SK-N-SH (cell line): Measurements from ENCODE around the gene TRMU. TPM values are rescaled to one million over a fixed set of nuclear protein-coding genes. Genes with fewer than 3 reads are reported as not detected.

ENCODE experiments used
- CTCF ChIA-PET: fragments of 300-600, 350-600 bp; formaldehyde crosslinking; extraction: SDS; loops from one replicate; lab custom pipeline; 2021; lab: Yijun Ruan, JAX
- POLR2A ChIA-PET: fragments of 350-600 bp; sonication (Branson Sonifier 250); formaldehyde crosslinking; extraction: SDS; loops from one replicate; lab custom pipeline; 2020; ENCODE audit warnings: antibody characterized with exemption, inconsistent platforms; lab: Yijun Ruan, JAX
- DNase-seq: peaks from one replicate; pipeline ENCODE4 v3.0.0; 2012
- H2AFZ ChIP-seq: fragments of 200-600 bp; sonication (generic); 2 replicates; pipeline ENCODE4 v1.8.1; 2016; ENCODE audit warnings: antibody characterized with exemption, mild to moderate bottlenecking, low read depth
- H3F3A ChIP-seq: fragments of 200-600 bp; sonication (generic); replicated peaks from 2 replicates; pipeline ENCODE3; 2016; ENCODE audit warnings: antibody characterized with exemption, mild to moderate bottlenecking; ENCODE audit not compliant: insufficient read depth
- H3K27ac ChIP-seq, 2 experiments: fragments of 200-500 bp in 1 of 2; fragments of 200-600 bp in 1 of 2; sonication (Bioruptor generic) in 1 of 2; sonication (generic), shearing (Covaris generic) in 1 of 2; 2 replicates each; pipeline versions ENCODE4 v1.5.1 to v1.6.1; 2014 to 2016; ENCODE audit warnings: low read depth in 2 of 2, inconsistent platforms in 1 of 2, low read length in 1 of 2, mild to moderate bottlenecking in 1 of 2, mixed read lengths in 1 of 2
- H3K27me3 ChIP-seq: fragments of 200-600 bp; sonication (generic), shearing (Covaris generic); 2 replicates; pipeline ENCODE4 v1.6.1; 2016; ENCODE audit warnings: mixed run types; ENCODE audit not compliant: insufficient read depth
- H3K36me3 ChIP-seq, 2 experiments: fragments of 200-500 bp in 1 of 2; fragments of 200-600 bp in 1 of 2; sonication (Bioruptor generic) in 1 of 2; sonication (generic) in 1 of 2; replicated peaks in 1 of 2; 2 replicates each; pipeline versions ENCODE3 to v1.5.1; 2014 to 2016; ENCODE audit warnings: low read length in 1 of 2, mild to moderate bottlenecking in 1 of 2; ENCODE audit not compliant: insufficient read depth in 2 of 2, control insufficient read depth in 1 of 2
- H3K4me1 ChIP-seq, 2 experiments: fragments of 200-500 bp in 1 of 2; fragments of 200-600 bp in 1 of 2; sonication (Bioruptor generic) in 1 of 2; sonication (generic), shearing (Covaris generic) in 1 of 2; 2 replicates each; pipeline versions ENCODE4 v1.5.1 to v1.6.1; 2014 to 2016; ENCODE audit warnings: low read depth in 1 of 2, low read length in 1 of 2, mixed run types in 1 of 2; ENCODE audit not compliant: insufficient read depth in 2 of 2, control insufficient read depth in 1 of 2
- H3K4me2 ChIP-seq: fragments of 200-600 bp; sonication (generic), shearing (Covaris generic); 2 replicates; pipeline ENCODE4 v1.6.1; 2017; ENCODE audit warnings: mixed run types
- H3K4me3 ChIP-seq, 2 experiments: fragments of 200-500 bp in 1 of 2; fragments of 200-600 bp in 1 of 2; sonication (Bioruptor generic) in 1 of 2; sonication (generic), shearing (Covaris generic) in 1 of 2; 2 replicates each; pipeline versions ENCODE4 v1.5.1 to v1.8.1; 2014 to 2016; ENCODE audit warnings: low read depth in 2 of 2, inconsistent platforms in 1 of 2, low read length in 1 of 2, mild to moderate bottlenecking in 1 of 2, mixed read lengths in 1 of 2, moderate library complexity in 1 of 2
- H3K79me2 ChIP-seq: fragments of 200-600 bp; sonication (generic); 2 replicates; pipeline ENCODE4 v1.8.1; 2017; ENCODE audit warnings: mild to moderate bottlenecking; ENCODE audit not compliant: insufficient read depth
- H3K9ac ChIP-seq: fragments of 200-600 bp; sonication (generic); 2 replicates; pipeline ENCODE4 v1.6.1; 2017; ENCODE audit warnings: mixed run types
- H3K9me2 ChIP-seq: fragments of 200-600 bp; sonication (generic); 2 replicates; pipeline ENCODE4 v1.6.1; 2017; ENCODE audit warnings: mixed run types
- H3K9me3 ChIP-seq: fragments of 200-600 bp; sonication (generic); 2 replicates; pipeline ENCODE4 v1.6.1; 2017; ENCODE audit warnings: mixed run types, mild to moderate bottlenecking, moderate library complexity
- H4K20me1 ChIP-seq: fragments of 200-600 bp; sonication (generic); 2 replicates; pipeline ENCODE4 v1.6.1; 2017; ENCODE audit warnings: mild to moderate bottlenecking, mixed run types; ENCODE audit not compliant: insufficient read depth
- ELF1 ChIP-seq: IDR thresholded peaks from 2 replicates; pipeline ENCODE4 v1.4.0; 2012
- EZH2phosphoT487 ChIP-seq: fragments of 200-600 bp; sonication (generic); IDR thresholded peaks from 2 replicates; pipeline ENCODE4 v1.6.1; 2017; ENCODE audit warnings: low read depth, mixed run types, mild to moderate bottlenecking, antibody characterized with exemption, moderate library complexity, borderline replicate concordance
- FOSL2 ChIP-seq: IDR thresholded peaks from 2 replicates; pipeline ENCODE4 v1.4.0; 2012; ENCODE audit warnings: low read depth, mild to moderate bottlenecking, moderate library complexity, borderline replicate concordance
- FOXM1 ChIP-seq: IDR thresholded peaks from 2 replicates; pipeline ENCODE4 v1.4.0; 2012; ENCODE audit warnings: low read depth, mild to moderate bottlenecking
- GABPA ChIP-seq: IDR thresholded peaks from 2 replicates; pipeline ENCODE4 v1.4.0; 2012; ENCODE audit warnings: low read depth, mild to moderate bottlenecking
- GATA2 ChIP-seq: sonication (generic); formaldehyde crosslinking; IDR thresholded peaks from 2 replicates; pipeline ENCODE4 v1.5.0; 2020; ENCODE audit warnings: mild to moderate bottlenecking, missing genetic modification reagents
- IRF3 ChIP-seq: fragments of 150-350 bp; IDR thresholded peaks from 2 replicates; pipeline ENCODE4 v1.6.1; 2016; ENCODE audit warnings: mild to moderate bottlenecking, low read depth, low read length
- MXI1 ChIP-seq: IDR thresholded peaks from 2 replicates; pipeline ENCODE4 v1.6.1; 2012; ENCODE audit warnings: mild to moderate bottlenecking, low read depth, low read length, improper control_type of control experiment
- NRF1 ChIP-seq: IDR thresholded peaks from 2 replicates; pipeline ENCODE4 v1.6.1; 2012; ENCODE audit warnings: low read depth, mild to moderate bottlenecking, low read length
- REST ChIP-seq: IDR thresholded peaks from 2 replicates; pipeline ENCODE4 v1.6.1; 2012; ENCODE audit warnings: mild to moderate bottlenecking, low read depth, low read length, moderate library complexity
- RFX5 ChIP-seq: IDR thresholded peaks from 2 replicates; pipeline ENCODE4 v1.6.1; 2012; ENCODE audit warnings: mild to moderate bottlenecking, improper control_type of control experiment, low read length
- RXRA ChIP-seq: IDR thresholded peaks from 2 replicates; pipeline ENCODE4 v1.4.0; 2012; ENCODE audit warnings: low read depth, mild to moderate bottlenecking, borderline replicate concordance
- SIN3A ChIP-seq: IDR thresholded peaks from 2 replicates; pipeline ENCODE4 v1.6.1; 2012; ENCODE audit warnings: low read depth, mild to moderate bottlenecking, low read length, moderate library complexity, borderline replicate concordance
- TAF1 ChIP-seq: IDR thresholded peaks from 2 replicates; pipeline ENCODE4 v1.6.1; 2012; ENCODE audit warnings: low read depth, mild to moderate bottlenecking, low read length, moderate library complexity, borderline replicate concordance
- TCF12 ChIP-seq: IDR thresholded peaks from 2 replicates; pipeline ENCODE4 v1.4.0; 2012
- YY1 ChIP-seq: IDR thresholded peaks from 2 replicates; pipeline ENCODE4 v1.4.0; 2012; ENCODE audit warnings: low read depth, mild to moderate bottlenecking
- WGBS: methylation state at CpG from one replicate; pipeline ENCODE4 v1.1.6; 2017; ENCODE audit warnings: low lambda C conversion rate; 5-methylcytosine and 5-hydroxymethylcytosine counted together
- polyA plus RNA-seq, 3 experiments: library from polyadenylated mRNA; depleted of rRNA; stranded (reverse); fragments of >200 nt; gene quantifications; 2 replicates each; pipeline ENCODE4 v1.2.3, GENCODE V29; 2012
- TF ChIP-seq, protein P1 (sequence below): fragments of 200-600 bp; sonication (generic); IDR thresholded peaks from 2 replicates; pipeline ENCODE4 v1.6.1; 2017; ENCODE audit warnings: antibody characterized with exemption, mild to moderate bottlenecking, moderate library complexity
- TF ChIP-seq, protein P2 (sequence below): IDR thresholded peaks from 2 replicates; pipeline ENCODE4 v1.4.0; 2012; ENCODE audit warnings: low read depth

Gene TRMU
- polyA plus RNA-seq, 1 of the 3 experiments (the other 2 are of a cell fraction), result 47.1 TPM

DNA sequence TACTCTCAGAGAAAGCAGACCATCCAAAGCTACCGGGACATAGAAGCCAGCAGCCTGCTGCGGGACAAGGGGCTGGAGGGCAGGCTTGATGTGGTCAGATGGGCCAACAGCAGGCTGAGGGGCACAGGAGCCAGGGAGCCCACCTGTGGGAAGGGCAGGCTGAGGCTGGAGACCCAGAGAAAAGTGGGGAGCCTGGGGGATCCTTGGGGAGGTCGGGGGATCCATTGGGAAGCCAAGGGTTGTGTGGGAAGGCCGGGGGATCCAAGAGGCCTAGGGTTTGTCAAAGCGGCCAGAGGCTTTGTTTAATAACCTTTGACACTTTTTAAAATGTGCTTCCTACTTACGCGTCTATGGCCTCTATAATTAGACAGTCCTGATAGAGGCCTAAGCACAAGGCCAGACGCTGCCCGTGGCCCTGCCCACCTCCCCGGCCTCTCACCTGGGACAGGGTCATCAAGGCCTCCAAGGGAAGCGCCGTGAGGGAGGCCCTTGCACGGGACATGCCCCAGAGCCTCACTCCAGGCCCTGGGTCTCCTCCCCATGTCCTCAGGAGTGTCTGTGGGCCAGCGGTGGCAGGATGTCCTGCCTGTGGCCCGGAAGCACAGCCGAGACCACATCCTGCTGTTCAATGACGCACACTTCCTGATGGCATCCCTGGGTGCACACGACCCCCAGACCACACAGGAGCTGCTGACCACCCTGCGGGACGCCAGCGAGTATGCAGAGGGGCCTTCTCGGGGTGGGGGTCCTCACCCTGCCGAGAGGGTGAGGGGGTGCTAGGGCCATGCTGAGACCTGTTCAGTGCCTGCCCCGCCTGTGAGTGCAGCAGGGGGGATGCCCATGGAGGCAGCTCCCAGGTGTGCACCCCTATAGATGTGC lies 47.4 kb upstream of the TRMU start:
- no peaks in the 10 kb centered on the region for H4K20me1 ChIP-seq
- ChIA-PET CTCF (no interaction called here), POLR2A (interaction anchor here (2.9 kb wide), 1 partner anchor 8 kb away, joined by 8 read pairs; the partner anchor contains the start of gene GTSE1)
- no peaks in the 10 kb centered on the region for H3K9me3 ChIP-seq
- H3F3A ChIP-seq, result no peaks in the 10 kb centered on the region
- H3K36me3 ChIP-seq, result peaks cover 12 to 35% of the 10 kb centered on the region in 2 experiments
- H3K79me2 ChIP-seq, result no peaks in the 10 kb centered on the region
- no peak overlapping the region for H3K27ac ChIP-seq
- no peak for DNase-seq
- no peak overlapping the region for H3K4me3 ChIP-seq
- H3K27me3 ChIP-seq, result no peaks in the 10 kb centered on the region
- no peak overlapping the region for H3K4me2 ChIP-seq
- no peak overlapping the region for H3K9ac ChIP-seq
- H2AFZ ChIP-seq, result no peak overlapping the region
- no peaks in the 10 kb centered on the region for H3K4me1 ChIP-seq
- H3K9me2 ChIP-seq, result no peaks in the 10 kb centered on the region
- 97% methylated on average over 10 of the region's 24 CpGs for WGBS
- no peak for TF ChIP-seq YY1
- TF ChIP-seq RXRA, result no peak
- TF ChIP-seq NRF1, result no peak
- no peak for TF ChIP-seq GABPA
- TF ChIP-seq EZH2phosphoT487, result no peak
- TF ChIP-seq, protein P1, sequence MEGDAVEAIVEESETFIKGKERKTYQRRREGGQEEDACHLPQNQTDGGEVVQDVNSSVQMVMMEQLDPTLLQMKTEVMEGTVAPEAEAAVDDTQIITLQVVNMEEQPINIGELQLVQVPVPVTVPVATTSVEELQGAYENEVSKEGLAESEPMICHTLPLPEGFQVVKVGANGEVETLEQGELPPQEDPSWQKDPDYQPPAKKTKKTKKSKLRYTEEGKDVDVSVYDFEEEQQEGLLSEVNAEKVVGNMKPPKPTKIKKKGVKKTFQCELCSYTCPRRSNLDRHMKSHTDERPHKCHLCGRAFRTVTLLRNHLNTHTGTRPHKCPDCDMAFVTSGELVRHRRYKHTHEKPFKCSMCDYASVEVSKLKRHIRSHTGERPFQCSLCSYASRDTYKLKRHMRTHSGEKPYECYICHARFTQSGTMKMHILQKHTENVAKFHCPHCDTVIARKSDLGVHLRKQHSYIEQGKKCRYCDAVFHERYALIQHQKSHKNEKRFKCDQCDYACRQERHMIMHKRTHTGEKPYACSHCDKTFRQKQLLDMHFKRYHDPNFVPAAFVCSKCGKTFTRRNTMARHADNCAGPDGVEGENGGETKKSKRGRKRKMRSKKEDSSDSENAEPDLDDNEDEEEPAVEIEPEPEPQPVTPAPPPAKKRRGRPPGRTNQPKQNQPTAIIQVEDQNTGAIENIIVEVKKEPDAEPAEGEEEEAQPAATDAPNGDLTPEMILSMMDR, result no peak
- TF ChIP-seq, protein P2, sequence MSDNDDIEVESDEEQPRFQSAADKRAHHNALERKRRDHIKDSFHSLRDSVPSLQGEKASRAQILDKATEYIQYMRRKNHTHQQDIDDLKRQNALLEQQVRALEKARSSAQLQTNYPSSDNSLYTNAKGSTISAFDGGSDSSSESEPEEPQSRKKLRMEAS, result no peak

GRCh38 chr22:46288846-46289243 lies 46.7 kb upstream of the TRMU start:
- Histone ChIP-seq H3K4me2 (no peak overlapping the region), H3F3A (no peaks in the 10 kb centered on the region), H3K9me3 (no peaks in the 10 kb centered on the region), H4K20me1 (no peaks in the 10 kb centered on the region), H3K4me1 (no peaks in the 10 kb centered on the region), H3K36me3 (peaks cover 9 to 34% of the 10 kb centered on the region in 2 experiments), H3K79me2 (no peaks in the 10 kb centered on the region), H2AFZ (no peak overlapping the region), H3K27me3 (no peaks in the 10 kb centered on the region), H3K9me2 (no peaks in the 10 kb centered on the region), H3K27ac (no peak overlapping the region), H3K9ac (no peak overlapping the region), H3K4me3 (no peak overlapping the region)
- ChIA-PET POLR2A (no interaction called here), CTCF (no interaction called here)
- DNase-seq, result no peak
- 100% methylated on average over 1 of the region's 7 CpGs for WGBS
- TF ChIP-seq, protein P1, result no peak
- TF ChIP-seq GATA2 (CRISPR knock-in tag) (no peak), FOSL2 (no peak), GABPA (no peak), RFX5 (no peak), IRF3 (no peak), FOXM1 (no peak), ELF1 (no peak), SIN3A (no peak), TAF1 (no peak), MXI1 (no peak), TCF12 (no peak), NRF1 (no peak), REST (no peak)
